ENCODE measurements around the gene PHETA1.

The PHETA1 gene

DNA sequence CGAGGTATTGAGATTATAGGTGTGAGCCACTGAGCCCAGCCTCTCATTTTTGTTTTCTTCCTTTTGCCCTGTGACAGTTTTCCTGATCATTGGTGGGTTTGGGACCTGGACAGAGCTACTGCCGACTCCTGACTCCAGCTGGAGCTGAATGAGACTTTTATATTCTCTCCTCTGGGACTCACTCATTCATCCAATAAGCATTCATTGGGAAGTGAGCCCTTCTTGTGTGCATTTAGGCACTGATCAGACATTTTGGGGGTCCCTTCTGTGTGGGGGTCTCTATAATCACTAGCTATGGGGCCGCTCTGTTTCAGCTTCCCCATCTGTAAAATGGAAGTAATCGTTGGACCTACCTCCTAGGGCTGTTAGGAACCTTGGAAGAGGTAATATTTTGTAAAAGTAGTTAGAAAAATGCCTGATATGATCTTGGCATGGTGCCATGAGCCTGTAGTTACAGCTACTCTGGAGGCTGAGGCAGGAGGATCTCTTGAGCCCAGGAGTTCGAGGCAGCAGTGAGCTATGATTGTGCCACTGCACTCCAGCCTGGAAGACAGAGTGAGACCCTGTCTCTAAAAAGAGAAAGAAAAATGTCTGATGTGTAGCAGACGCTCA is 44.0 kb upstream of the PHETA1 start:
- H3K4me3 ChIP-seq (replicated peaks; ENCODE audit: low read depth, low read length) = no peak overlapping the region
- TF ChIP-seq, protein P1, sequence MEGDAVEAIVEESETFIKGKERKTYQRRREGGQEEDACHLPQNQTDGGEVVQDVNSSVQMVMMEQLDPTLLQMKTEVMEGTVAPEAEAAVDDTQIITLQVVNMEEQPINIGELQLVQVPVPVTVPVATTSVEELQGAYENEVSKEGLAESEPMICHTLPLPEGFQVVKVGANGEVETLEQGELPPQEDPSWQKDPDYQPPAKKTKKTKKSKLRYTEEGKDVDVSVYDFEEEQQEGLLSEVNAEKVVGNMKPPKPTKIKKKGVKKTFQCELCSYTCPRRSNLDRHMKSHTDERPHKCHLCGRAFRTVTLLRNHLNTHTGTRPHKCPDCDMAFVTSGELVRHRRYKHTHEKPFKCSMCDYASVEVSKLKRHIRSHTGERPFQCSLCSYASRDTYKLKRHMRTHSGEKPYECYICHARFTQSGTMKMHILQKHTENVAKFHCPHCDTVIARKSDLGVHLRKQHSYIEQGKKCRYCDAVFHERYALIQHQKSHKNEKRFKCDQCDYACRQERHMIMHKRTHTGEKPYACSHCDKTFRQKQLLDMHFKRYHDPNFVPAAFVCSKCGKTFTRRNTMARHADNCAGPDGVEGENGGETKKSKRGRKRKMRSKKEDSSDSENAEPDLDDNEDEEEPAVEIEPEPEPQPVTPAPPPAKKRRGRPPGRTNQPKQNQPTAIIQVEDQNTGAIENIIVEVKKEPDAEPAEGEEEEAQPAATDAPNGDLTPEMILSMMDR (IDR thresholded peaks at IDR 0.05; ENCODE audit: low read depth, low read length, missing control alignments) = no peak
- no peak for DNase-seq (ENCODE audit: extremely low read depth, low read depth)

DNA sequence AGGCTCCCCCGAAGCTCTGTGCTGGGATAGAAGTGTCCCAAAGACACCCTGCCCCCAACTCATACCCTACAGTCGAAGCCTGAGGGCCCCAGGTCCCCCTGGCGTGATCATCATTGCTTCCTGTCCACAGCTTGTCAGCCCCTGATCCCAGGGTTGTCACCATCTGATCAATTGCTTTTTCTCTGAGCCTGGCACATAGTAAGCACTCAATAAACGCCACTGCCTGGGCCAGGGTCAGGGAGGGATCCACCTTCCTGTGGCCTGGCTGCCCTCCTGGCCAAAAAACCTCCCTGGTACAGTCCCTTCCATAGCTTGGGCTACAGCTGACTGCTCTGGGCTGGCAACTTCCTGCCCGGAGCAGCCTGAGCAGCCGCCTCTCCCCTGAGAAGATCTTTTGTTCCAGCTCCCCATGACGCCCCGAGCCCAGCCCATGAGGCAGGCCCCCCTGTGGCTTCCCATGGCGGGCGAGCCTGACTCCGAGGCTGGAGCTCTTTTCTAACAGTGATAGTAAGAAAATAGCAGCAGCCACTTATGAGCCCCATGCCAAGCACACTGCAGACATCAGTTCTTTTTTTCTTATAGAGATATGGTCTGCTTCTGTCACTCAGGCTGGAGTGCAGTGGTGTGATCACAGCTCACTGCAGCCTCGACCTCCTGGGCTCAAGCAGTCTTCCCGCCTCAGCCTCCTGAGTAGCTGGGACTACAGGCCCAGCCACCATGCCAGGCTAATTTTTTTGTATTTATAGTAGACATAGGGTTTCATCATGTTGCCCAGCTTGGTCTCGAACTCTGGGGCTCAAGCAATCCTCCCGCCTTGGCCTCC is 43.3 kb upstream of the PHETA1 start:
- no peak overlapping the region for H3K4me3 ChIP-seq (replicated peaks; ENCODE audit: low read depth, low read length)
- DNase-seq (ENCODE audit: extremely low read depth, low read depth) = no peak
- TF ChIP-seq, protein P1 (IDR thresholded peaks at IDR 0.05; ENCODE audit: low read depth, low read length, missing control alignments) = no peak

DNA sequence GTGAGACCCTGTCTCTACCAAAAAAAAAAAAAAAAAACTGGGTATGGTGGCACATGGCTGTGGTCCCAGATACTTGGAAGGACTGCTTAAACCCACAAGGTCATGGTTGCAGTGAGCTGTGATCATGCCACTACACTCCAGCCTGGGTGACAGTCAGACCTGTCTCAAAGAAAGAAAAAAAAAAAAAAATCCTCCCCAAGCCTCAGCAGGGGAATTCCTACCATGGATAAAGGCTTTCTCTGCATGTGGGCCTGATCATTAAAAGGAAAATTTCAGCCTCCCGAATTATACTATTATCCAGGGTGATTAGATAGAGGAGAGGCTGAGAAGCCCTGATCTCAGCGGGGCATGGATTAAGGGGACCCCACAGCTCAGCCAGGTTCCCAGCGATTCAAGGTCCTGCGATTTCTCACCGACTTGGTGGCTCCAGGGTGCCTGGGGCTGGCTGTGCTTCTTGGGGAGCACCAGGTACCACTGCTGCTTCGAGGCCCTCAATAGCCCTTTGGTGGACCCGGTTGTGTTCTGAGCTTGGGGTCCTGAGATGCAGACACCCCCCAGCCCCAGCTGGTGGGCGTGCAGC is 42.4 kb upstream of the PHETA1 start:
- TF ChIP-seq, protein P1 (IDR thresholded peaks at IDR 0.05; ENCODE audit: low read depth, low read length, missing control alignments) = no peak
- no peak overlapping the region for H3K4me3 ChIP-seq (replicated peaks; ENCODE audit: low read depth, low read length)
- DNase-seq (ENCODE audit: extremely low read depth, low read depth) = no peak

DNA sequence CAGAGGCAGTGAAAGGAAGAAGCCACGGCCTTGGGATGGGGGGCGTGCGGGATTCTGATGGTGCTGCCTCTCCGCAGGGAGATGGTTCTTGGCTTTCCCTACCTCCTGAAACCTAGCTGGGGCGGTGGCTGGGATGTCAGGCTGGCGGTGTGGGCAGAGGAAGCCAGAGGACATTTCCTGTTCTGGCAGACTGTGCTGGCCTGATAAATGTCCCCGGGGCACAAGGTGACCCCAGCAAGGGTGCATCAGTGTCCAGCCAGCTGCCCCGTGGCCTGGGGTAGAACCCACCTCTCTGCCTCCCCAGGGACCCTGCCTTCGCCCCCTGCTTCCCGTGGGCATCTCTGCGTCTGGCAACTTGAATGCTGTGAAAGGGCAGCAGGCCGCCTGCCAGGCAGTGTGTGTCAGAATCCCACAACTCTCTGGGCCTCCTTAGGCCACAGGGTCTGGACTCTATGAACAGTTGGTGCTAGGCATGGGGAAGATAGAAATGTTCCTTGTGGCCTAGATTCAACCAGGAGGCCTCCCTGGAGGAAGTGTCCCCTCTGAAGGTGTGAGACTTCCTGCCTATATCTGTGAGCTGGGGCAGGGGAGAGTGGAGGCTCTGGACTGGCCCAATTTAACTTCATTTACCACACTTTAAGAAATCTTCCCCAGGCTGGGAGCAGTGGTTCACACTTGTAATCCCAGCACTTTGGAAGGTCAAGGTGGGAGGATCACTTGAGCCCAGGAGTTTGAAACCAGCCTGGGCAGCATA is 41.7 kb upstream of the PHETA1 start:
- DNase-seq (ENCODE audit: extremely low read depth, low read depth) = no peak
- H3K4me3 ChIP-seq (replicated peaks; ENCODE audit: low read depth, low read length) = 0 out of 2 replicates have a peak overlapping the region, but pooled peaks have one; percentile 98

DNA sequence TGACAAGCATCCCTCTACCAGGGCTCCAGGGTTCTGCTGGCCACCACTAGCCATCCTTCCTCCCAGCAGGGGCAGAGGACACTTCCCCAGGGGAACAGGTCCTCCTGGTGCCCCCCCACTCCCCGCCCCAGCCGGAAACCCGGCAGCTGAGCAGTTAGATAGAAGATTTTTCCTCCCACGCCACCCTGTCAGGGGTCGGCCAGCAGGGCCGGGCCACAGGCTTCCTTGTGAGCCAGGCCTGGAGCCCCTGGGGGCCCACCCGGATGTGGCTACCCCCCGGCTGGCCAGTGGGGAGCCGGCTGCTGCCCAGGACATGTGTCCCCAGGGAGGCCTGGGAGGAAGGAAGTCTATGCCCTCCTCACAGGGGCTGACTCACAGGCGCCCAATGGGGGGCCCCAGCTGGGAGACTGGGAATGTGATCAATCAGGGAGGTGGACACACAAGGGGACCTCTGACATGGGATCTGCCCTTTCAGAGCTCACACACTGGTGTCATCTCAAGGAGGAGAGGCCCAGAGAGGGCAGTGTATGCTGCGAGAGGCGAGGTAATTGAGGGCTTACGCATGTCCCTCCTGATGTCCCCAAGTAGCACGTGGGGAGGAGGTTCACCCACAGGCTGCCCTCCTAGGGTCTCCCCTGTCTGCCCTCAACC is 41.0 kb upstream of the PHETA1 start:
- DNase-seq (ENCODE audit: extremely low read depth, low read depth) = no peak
- H3K4me3 ChIP-seq (replicated peaks; ENCODE audit: low read depth, low read length) = peak overlapping the region; percentile 98
- TF ChIP-seq, protein P1 (IDR thresholded peaks at IDR 0.05; ENCODE audit: low read depth, low read length, missing control alignments) = no peak

More for the DNA sequence above, 41.7 kb upstream of the PHETA1 start:
- TF ChIP-seq, protein P1 (IDR thresholded peaks at IDR 0.05; ENCODE audit: low read depth, low read length, missing control alignments) = no peak

DNA sequence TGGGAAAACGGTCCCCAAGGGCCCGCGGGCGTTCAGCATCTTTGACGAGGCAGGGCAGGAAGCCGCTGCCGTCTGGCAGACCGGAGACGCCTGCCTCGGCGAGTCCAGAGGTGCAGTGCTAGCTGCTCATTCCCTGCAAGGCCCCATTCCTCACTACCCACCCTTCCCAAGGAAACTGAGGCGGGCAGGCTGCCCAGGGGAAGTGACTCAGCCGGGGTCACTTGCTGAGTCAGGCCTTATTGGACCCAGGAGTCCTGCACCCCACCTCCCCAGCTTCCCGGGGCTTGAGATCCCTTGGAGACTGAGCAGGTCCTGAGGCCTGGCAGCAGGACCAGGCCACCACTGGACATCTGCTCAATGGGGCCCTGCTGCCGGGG is 40.5 kb upstream of the PHETA1 start:
- peak overlapping the region; percentile 98 for H3K4me3 ChIP-seq (replicated peaks; ENCODE audit: low read depth, low read length)
- TF ChIP-seq, protein P1 (IDR thresholded peaks at IDR 0.05; ENCODE audit: low read depth, low read length, missing control alignments) = no peak
- DNase-seq (ENCODE audit: extremely low read depth, low read depth) = no peak
